Upper lobe of left lung (tissue), 4 donors: ENCODE measurements around the gene STT3B.

ENCODE experiments used
- CTCF ChIP-seq, 6 experiments: fragments of 450-650 bp in 4 of 6; fragments of 200-600 bp in 2 of 6; sonication (generic) in 2 of 6; IDR thresholded peaks; one replicate each; pipeline ENCODE4 v1.5.1; 2016 to 2019; ENCODE audit warnings: antibody characterized with exemption in 6 of 6
- EP300 ChIP-seq, 4 donors: sonication (generic); formaldehyde crosslinking; IDR thresholded peaks; one replicate each; pipeline ENCODE4 v1.5.1; 2017; ENCODE audit warnings: antibody characterized with exemption in 4 of 4, control low read depth in 2 of 4
- POLR2A ChIP-seq, 4 donors: fragments of 450-650 bp; IDR thresholded peaks; one replicate each; pipeline ENCODE4 v1.5.1; 2016 to 2017; ENCODE audit warnings: antibody characterized with exemption in 4 of 4, mild to moderate bottlenecking in 2 of 4

- TF ChIP-seq EP300 (IDR thresholded peaks at IDR 0.05) (no peak), CTCF (IDR thresholded peaks at IDR 0.05) (no peak), POLR2A (IDR thresholded peaks at IDR 0.05) (no peak)
These were observed 122.3 kb downstream of the STT3B start for GRCh38 chr3:31654998-31655397.
